GM12878 (cell line): Measurements from ENCODE around the gene LCT. TPM values are rescaled to one million over a fixed set of nuclear protein-coding genes. Genes with fewer than 3 reads are reported as not detected.
A peak's percentile ranks its signal among the peaks of the same experiment; 100 is the strongest.

Experiments
- ATAC-seq: fragments of 200-7000 bp; cut with Tn5 transposase; 3 replicates; pipeline ENCODE4 v1.9.1; 2020; ENCODE audit warnings: mild to moderate bottlenecking, moderate library complexity
- BruUV-seq: library from RNA; stranded (reverse); fragments of 400-500 nt; replicated peaks from 2 replicates; lab custom pipeline; 2021; lab: Mats Ljungman, UMichigan
- CTCF ChIA-PET: fragments of 300-600 bp; sonication (Branson Sonifier 250); formaldehyde crosslinking; extraction: SDS; loops from one replicate; lab custom pipeline; 2021; ENCODE audit warnings: inconsistent platforms; lab: Yijun Ruan, JAX
- POLR2A ChIA-PET: fragments of 350-600 bp; formaldehyde crosslinking; extraction: SDS; loops from one replicate; lab custom pipeline; 2021; ENCODE audit warnings: inconsistent platforms; lab: Charles Lee
- RAD21 ChIA-PET: fragments of 300-600 bp; sonication (Branson Sonifier 250); formaldehyde crosslinking; loops from one replicate; lab custom pipeline; 2023; ENCODE audit warnings: antibody characterized with exemption; ENCODE audit not compliant: unreplicated experiment; lab: Charles Lee
- SMC1A ChIA-PET: fragments of 300-600 bp; sonication (Branson Sonifier 250); formaldehyde crosslinking; loops from one replicate; lab custom pipeline; 2023; ENCODE audit not compliant: unreplicated experiment, uncharacterized antibody; lab: Charles Lee
- DNase-seq: peaks from one replicate; pipeline ENCODE4 v3.0.0-alpha.2; 2011; ENCODE audit warnings: low read depth, low spot score
- FAIRE-seq: peaks from 3 replicates; lab custom pipeline; 2011; peaks lifted over from hg19 to GRCh38; lab: Jason Lieb, UNC
- H2AFZ ChIP-seq: 2 replicates; pipeline ENCODE4 v1.6.0; 2011; ENCODE audit warnings: low read depth, low read length, control low read depth; ENCODE audit not compliant: control insufficient read depth
- H3K27ac ChIP-seq: 2 replicates; pipeline ENCODE4 v1.5.1; 2011; ENCODE audit warnings: control low read depth; ENCODE audit not compliant: control insufficient read depth, insufficient read depth
- H3K27me3 ChIP-seq, 2 experiments: replicated peaks in 1 of 2; 2 replicates each; pipeline versions ENCODE4 v1.6.0 to v1.6.1; 2011; ENCODE audit warnings: low read length in 1 of 2; ENCODE audit not compliant: control insufficient read depth in 2 of 2, insufficient read depth in 2 of 2
- H3K36me3 ChIP-seq, 2 experiments: 2 replicates each; pipeline ENCODE4 v1.5.1; 2011; ENCODE audit warnings: low read length in 1 of 2; ENCODE audit not compliant: control insufficient read depth in 2 of 2, insufficient read depth in 2 of 2
- H3K4me1 ChIP-seq: 2 replicates; pipeline ENCODE4 v1.6.1; 2011; ENCODE audit warnings: mild to moderate bottlenecking, low read length, moderate library complexity, mixed read lengths; ENCODE audit not compliant: control insufficient read depth, insufficient read depth
- H3K4me2 ChIP-seq: 2 replicates; pipeline ENCODE4 v1.6.0; 2011; ENCODE audit warnings: control low read depth; ENCODE audit not compliant: control insufficient read depth, insufficient read depth
- H3K4me3 ChIP-seq: fragments of 200-600 bp; sonication (generic); 2 replicates; pipeline ENCODE4 v1.5.1; 2016
- H3K79me2 ChIP-seq: 2 replicates; pipeline ENCODE4 v1.6.0; 2011; ENCODE audit warnings: low read length; ENCODE audit not compliant: control insufficient read depth, insufficient read depth
- H3K9ac ChIP-seq: 2 replicates; pipeline ENCODE4 v1.8.0; 2011; ENCODE audit warnings: low read length, control low read depth, mixed read lengths; ENCODE audit not compliant: control insufficient read depth, insufficient read depth
- H3K9me3 ChIP-seq: replicated peaks from 3 replicates; pipeline ENCODE4 v1.5.1; 2011; ENCODE audit warnings: mild to moderate bottlenecking, low read length; ENCODE audit not compliant: control insufficient read depth, insufficient read depth
- H4K20me1 ChIP-seq: 2 replicates; pipeline ENCODE4 v1.6.0; 2011; ENCODE audit not compliant: control insufficient read depth, insufficient read depth
- ATF7 ChIP-seq: fragments of 450-650 bp; IDR thresholded peaks from 2 replicates; pipeline ENCODE4 v1.6.1; 2016; ENCODE audit warnings: low read depth, mild to moderate bottlenecking
- BHLHE40 ChIP-seq, 2 experiments: fragments of 450-650 bp in 1 of 2; IDR thresholded peaks; 2 replicates each; pipeline ENCODE4 v1.6.1; 2011 to 2017; ENCODE audit warnings: low read depth in 2 of 2, borderline replicate concordance in 1 of 2, improper control_type of control experiment in 1 of 2, low read length in 1 of 2, mild to moderate bottlenecking in 1 of 2
- DPF2 ChIP-seq: fragments of 450-650 bp; IDR thresholded peaks from 2 replicates; pipeline ENCODE4 v1.6.1; 2017; ENCODE audit warnings: mild to moderate bottlenecking
- FOS ChIP-seq: IDR thresholded peaks from 3 replicates; pipeline ENCODE4 v1.6.1; 2011; ENCODE audit warnings: borderline replicate concordance; ENCODE audit not compliant: insufficient read length; ENCODE audit errors: extremely low read depth
- FOXM1 ChIP-seq: IDR thresholded peaks from 2 replicates; pipeline ENCODE4 v1.6.1; 2012; ENCODE audit warnings: low read depth, mild to moderate bottlenecking, inconsistent platforms, low read length, moderate library complexity
- GABPA ChIP-seq: IDR thresholded peaks from 2 replicates; pipeline ENCODE4 v1.6.1; 2014; ENCODE audit warnings: antibody characterized with exemption, low read depth, mild to moderate bottlenecking, inconsistent platforms
- HDGF ChIP-seq: fragments of 450-650 bp; IDR thresholded peaks from 2 replicates; pipeline ENCODE4 v1.6.1; 2016; ENCODE audit warnings: antibody characterized with exemption
- IKZF2 ChIP-seq, 2 experiments: fragments of 450-650 bp; IDR thresholded peaks; 2 replicates each; pipeline ENCODE4 v1.6.1; 2017; ENCODE audit warnings: mild to moderate bottlenecking in 2 of 2, moderate library complexity in 2 of 2
- IRF4 ChIP-seq: IDR thresholded peaks from 2 replicates; pipeline ENCODE4 v1.6.1; 2011; ENCODE audit warnings: low read depth, low read length
- MLLT1 ChIP-seq: fragments of 450-650 bp; IDR thresholded peaks from 2 replicates; pipeline ENCODE4 v1.6.1; 2016; ENCODE audit warnings: mild to moderate bottlenecking
- PAX8 ChIP-seq: fragments of 450-650 bp; IDR thresholded peaks from 2 replicates; pipeline ENCODE4 v1.6.1; 2017; ENCODE audit warnings: mild to moderate bottlenecking, moderate library complexity
- POLR2A ChIP-seq: IDR thresholded peaks from 2 replicates; pipeline ENCODE4 v1.6.1; 2011; ENCODE audit warnings: low read depth, mild to moderate bottlenecking, low read length
- POLR2AphosphoS5 ChIP-seq: IDR thresholded peaks from 2 replicates; pipeline ENCODE4 v1.6.1; 2011; ENCODE audit warnings: mild to moderate bottlenecking, low read length, inconsistent platforms
- POU2F2 ChIP-seq: IDR thresholded peaks from 3 replicates; pipeline ENCODE4 v1.6.1; 2011; ENCODE audit warnings: low read depth, mild to moderate bottlenecking, low read length, borderline replicate concordance
- RUNX3 ChIP-seq: IDR thresholded peaks from 2 replicates; pipeline ENCODE4 v1.6.1; 2012; ENCODE audit warnings: low read length, inconsistent platforms
- SIN3A ChIP-seq: IDR thresholded peaks from 2 replicates; pipeline ENCODE4 v1.6.1; 2012; ENCODE audit warnings: low read depth, low read length, improper control_type of control experiment
- SKIL ChIP-seq: fragments of 450-650 bp; IDR thresholded peaks from 2 replicates; pipeline ENCODE4 v1.6.1; 2017; ENCODE audit warnings: mild to moderate bottlenecking, low read depth, inconsistent platforms; ENCODE audit not compliant: poor library complexity, severe bottlenecking
- SREBF2 ChIP-seq: IDR thresholded peaks from 2 replicates; pipeline ENCODE4 v1.6.1; 2012; ENCODE audit warnings: mild to moderate bottlenecking, low read length
- SUZ12 ChIP-seq: fragments of 200-600 bp; sonication (generic); IDR thresholded peaks from one replicate; pipeline ENCODE4 v1.6.1; 2018; ENCODE audit warnings: antibody characterized with exemption, mild to moderate bottlenecking; ENCODE audit not compliant: unreplicated experiment
- TARDBP ChIP-seq: IDR thresholded peaks from 2 replicates; pipeline ENCODE4 v1.6.1; 2016; ENCODE audit warnings: borderline replicate concordance
- TCF3 ChIP-seq: IDR thresholded peaks from 2 replicates; pipeline ENCODE4 v1.6.1; 2012; ENCODE audit warnings: low read depth, mild to moderate bottlenecking, low read length, borderline replicate concordance; ENCODE audit not compliant: insufficient read depth
- WGBS: methylation state at CpG from one replicate; pipeline ENCODE4 v1.1.6; 2016; ENCODE audit warnings: low lambda C conversion rate; ENCODE audit not compliant: insufficient replicate concordance, insufficient coverage; ENCODE audit errors: missing lambda C conversion rate; 5-methylcytosine and 5-hydroxymethylcytosine counted together
- in situ Hi-C: fragments of 300-500 bp; cut with MboI; formaldehyde crosslinking; loops from 9 replicates; pipeline ENCODE4 v1.14.3; 2018; ENCODE audit warnings: mixed read lengths
- intact Hi-C: fragments of 100-400 bp; cut with micrococcal nuclease; formaldehyde crosslinking; loops from one replicate; pipeline ENCODE4 v1.14.2; 2022; ENCODE audit not compliant: unreplicated experiment
- polyA plus RNA-seq, 11 experiments: library from polyadenylated mRNA; depleted of rRNA in 4 of 11; unstranded in 6 of 11; stranded (reverse) in 5 of 11; fragments of >200 nt; fragmentation: Nextera tagmentation in 4 of 11; fragmentation: Illumina TruSeq in 1 of 11; extraction: Ambion mirVana in 4 of 11; extraction: Trizol in 1 of 11; gene quantifications; 1 replicate in 1 of 11; 2 replicates in 10 of 11; pipeline versions ENCODE4 v1.2.1 to v1.2.3, GENCODE V29; 2011 to 2016; ENCODE audit warnings: inconsistent platforms in 2 of 11, missing spikeins in 2 of 11, low read depth in 1 of 11
- total RNA-seq, 4 experiments: library from RNA; depleted of rRNA in 3 of 4; stranded (reverse); fragments of >200 nt in 3 of 4; fragmentation: Illumina TruSeq in 1 of 4; extraction: Trizol in 1 of 4; gene quantifications; 2 replicates each; pipeline versions ENCODE4 v1.2.1 to v1.2.3, GENCODE V29; 2013 to 2021
- TF ChIP-seq, protein P1 (sequence below): IDR thresholded peaks from 2 replicates; pipeline ENCODE4 v1.6.1; 2012; ENCODE audit warnings: low read depth, low read length, improper control_type of control experiment

The LCT gene
- total and polyA plus RNA-seq, 10 of the 15 experiments (the other 5 are each of a cell fraction or from before 2014, with no cell fraction given), result 0.02 to 0.09 (median 0.07) TPM; not detected in 3

DNA sequence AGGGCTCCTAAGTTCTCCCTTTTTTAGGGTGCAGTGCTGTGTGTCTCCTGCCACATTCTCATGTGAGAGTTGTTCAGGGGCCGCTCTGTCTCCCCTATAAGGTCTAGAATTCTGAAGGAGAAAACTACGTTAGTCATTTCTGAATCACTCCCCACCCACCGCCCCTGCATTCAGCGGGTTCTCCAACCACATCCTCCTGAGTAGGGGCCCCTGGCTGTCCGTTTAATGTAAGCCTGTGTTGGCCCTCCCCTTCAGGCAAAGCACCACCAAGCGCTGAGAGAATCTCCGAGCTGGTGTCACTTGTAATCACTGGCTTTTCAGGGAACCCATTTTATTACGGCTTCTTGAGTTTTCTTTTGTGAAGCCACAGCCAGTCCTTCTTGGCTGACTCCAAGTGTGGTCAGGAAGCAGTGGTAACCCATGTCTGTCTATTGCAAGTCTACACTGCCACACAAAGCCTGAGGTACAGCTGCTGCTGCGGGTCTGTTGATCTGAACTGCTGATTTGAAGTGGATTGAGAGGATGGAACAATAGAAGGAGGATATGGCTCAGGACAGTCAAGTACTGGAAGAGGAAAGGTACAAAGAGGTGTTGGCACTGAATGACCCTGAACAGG, 16.9 kb downstream of the LCT start:
- peak overlapping the region; percentile 88 for H2AFZ ChIP-seq
- no peaks in the 10 kb centered on the region for H4K20me1 ChIP-seq
- DNase-seq, result peak; percentile 48
- peak overlapping the region; percentile 42 for H3K9ac ChIP-seq
- SMC1A ChIA-PET, result interaction anchor here (0.6 to 1.4 kb wide), 6 partner anchors 20 to 564 kb away, joined by 3 to 5 read pairs (median 4); no protein-coding TSS in a partner anchor
- H3K4me2 ChIP-seq, result peak overlapping the region; percentile 99
- peak; percentile 91 for ATAC-seq
- peak overlapping the region; percentile 93 for H3K27ac ChIP-seq
- WGBS, result 7% methylated on average over 9 of the region's 9 CpGs
- peaks cover 37% of the 10 kb centered on the region for H3K4me1 ChIP-seq
- peak; percentile 56 for FAIRE-seq
- CTCF ChIA-PET, result interaction anchor here (0.7 to 4.1 kb wide), 3 partner anchors 22 to 565 kb away, joined by 3 to 19 read pairs (median 13); no protein-coding TSS in a partner anchor
- in situ Hi-C loops (no loop called here), intact Hi-C loops (loop anchor here (1.0 to 2.0 kb wide), 2 partner anchors 56 to 563 kb away; partner anchors contain the start of gene MCM6)
- peaks cover 9% of the 10 kb centered on the region for H3K9me3 ChIP-seq
- POLR2A ChIA-PET, result interaction anchor here (0.9 to 1.8 kb wide), 3 partner anchors 21 to 77 kb away, joined by 3 to 4 read pairs (median 3); partner anchors contain the start of gene MCM6
- H3K27me3 ChIP-seq, result no peaks in the 10 kb centered on the region
- H3K79me2 ChIP-seq, result peaks cover 5% of the 10 kb centered on the region; the same call in 1 of the 2 replicates
- H3K4me3 ChIP-seq, result peak overlapping the region; percentile 63
- no peaks in the 10 kb centered on the region for H3K36me3 ChIP-seq
- RAD21 ChIA-PET, result interaction anchor here (0.8 to 2.5 kb wide), 4 partner anchors 20 to 567 kb away, joined by 3 to 13 read pairs (median 3); no protein-coding TSS in a partner anchor
- TSS peak; percentile 74 for BruUV-seq
- TF ChIP-seq SUZ12 (no peak), HDGF (no peak), BHLHE40 (IDR thresholded peaks at IDR 0.05; ENCODE audit: borderline replicate concordance in 1 of 2, low read depth in 2 of 2, low read length in 1 of 2) (peak; percentile 43 to 49; a peak in 2 of 4 replicates), SKIL (no peak), ATF7 (0 out of 2 replicates have a peak, but pooled peaks have one; percentile 21), TARDBP (peak; percentile 65; the same call in 1 of the 2 replicates), POLR2AphosphoS5 (peak; percentile 66), PAX8 (no peak), RUNX3 (peak; percentile 98), GABPA (peak; percentile 70), POU2F2 (peak; percentile 89; the same call in 2 of the 3 replicates), IRF4 (peak; percentile 89), MLLT1 (0 out of 2 replicates have a peak, but pooled peaks have one; percentile 23), SREBF2 (no peak), DPF2 (peak; percentile 74; the same call in 1 of the 2 replicates), FOS (no peak), SIN3A (no peak), TCF3 (peak; percentile 41; the same call in 1 of the 2 replicates), IKZF2 (IDR thresholded peaks at IDR 0.05) (peak; percentile 42 to 46; a peak in 3 of 4 replicates), FOXM1 (peak; percentile 86), POLR2A (peak; percentile 67)
- TF ChIP-seq, protein P1, sequence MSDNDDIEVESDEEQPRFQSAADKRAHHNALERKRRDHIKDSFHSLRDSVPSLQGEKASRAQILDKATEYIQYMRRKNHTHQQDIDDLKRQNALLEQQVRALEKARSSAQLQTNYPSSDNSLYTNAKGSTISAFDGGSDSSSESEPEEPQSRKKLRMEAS, result no peak
